Gastrocnemius medialis (tissue), 4 donors: ENCODE data around the gene UGP2.

Experiments
- CTCF ChIP-seq, 5 experiments: fragments of 450-650 bp in 3 of 5; fragments of 200-600 bp in 2 of 5; sonication (generic) in 2 of 5; IDR thresholded peaks in 4 of 5; conservative IDR thresholded peaks in 1 of 5; 1 replicate in 4 of 5; 2 replicates in 1 of 5; pipeline ENCODE4 v1.5.1; 2016 to 2019; ENCODE audit warnings: antibody characterized with exemption in 5 of 5, mild to moderate bottlenecking in 3 of 5, moderate library complexity in 3 of 5
- POLR2A ChIP-seq, 2 donors: fragments of 450-650 bp; IDR thresholded peaks; one replicate each; pipeline ENCODE4 v1.6.1; 2017; ENCODE audit warnings: antibody characterized with exemption in 2 of 2, mild to moderate bottlenecking in 2 of 2, moderate library complexity in 2 of 2

DNA sequence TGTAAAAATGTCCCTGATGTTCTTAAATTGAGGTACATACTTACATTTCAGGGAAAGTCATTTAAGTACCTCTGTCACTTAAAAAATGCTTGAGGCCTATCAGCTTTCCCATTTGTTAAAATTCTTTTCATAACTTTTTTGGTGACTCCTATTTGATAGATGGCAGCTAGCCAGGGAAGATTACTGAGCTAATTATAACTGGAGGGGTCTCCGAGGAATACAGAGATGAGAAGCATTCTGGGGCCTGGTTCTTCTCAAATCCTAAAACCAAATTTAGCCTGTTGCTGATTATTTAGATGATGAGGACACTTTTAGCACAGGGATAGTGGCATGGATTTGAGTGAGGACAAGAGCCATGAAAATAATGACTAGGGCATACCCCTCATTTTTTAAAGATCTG lies 4.8 kb downstream of the UGP2 start:
- TF ChIP-seq CTCF (IDR thresholded peaks at IDR 0.05 in 4 of 5, conservative IDR thresholded peaks at IDR 0.05 in 1 of 5) (no peak), POLR2A (IDR thresholded peaks at IDR 0.05) (no peak)
